Measurements from ENCODE around the gene PRKACG. TPM values are rescaled to one million over a fixed set of nuclear protein-coding genes. Genes with fewer than 3 reads are reported as not detected.

PRKACG gene
- polyA plus RNA-seq, 1 donor (not counting 4 experiments of a cell fraction or from before 2014, with no cell fraction given) = not detected

GRCh38 chr9:69023650-69024049, 9.7 kb upstream of the PRKACG start:
- no peaks in the 10 kb centered on the region for H3K9me1 ChIP-seq (ENCODE audit: control insufficient read depth, extremely low read depth, insufficient read depth, low read length)
- FAIRE-seq (no peak), DNase-seq (ENCODE audit: low read depth, low spot score) (no peak)
- no peak overlapping the region for H3K9ac ChIP-seq (ENCODE audit: control insufficient read depth, extremely low read depth, insufficient read depth, low read length)
- H3K36me3 ChIP-seq (ENCODE audit: control insufficient read depth in 2 of 2, extremely low read depth in 1 of 2, insufficient read depth in 2 of 2, low read length in 2 of 2) = no peaks in the 10 kb centered on the region
- no peaks in the 10 kb centered on the region for H3K4me1 ChIP-seq (ENCODE audit: control insufficient read depth, extremely low read depth, insufficient read depth, low read length)
- no peak overlapping the region for H3K4me3 ChIP-seq (ENCODE audit: control insufficient read depth in 2 of 3, extremely low read depth in 1 of 3, insufficient read depth in 2 of 3, low read depth in 1 of 3, low read length in 3 of 3)
- H2AFZ ChIP-seq (ENCODE audit: control insufficient read depth, low read length) = no peak overlapping the region
- no peaks in the 10 kb centered on the region for H3K9me3 ChIP-seq (ENCODE audit: control insufficient read depth, low read depth, low read length)
- no peak overlapping the region for H3K4me2 ChIP-seq (ENCODE audit: control insufficient read depth, extremely low read depth, insufficient read depth, low read depth, low read length)
- TF ChIP-seq CTCF (optimal IDR thresholded peaks at IDR 0.05 in 1 of 3, IDR thresholded peaks at IDR 0.05 in 1 of 3, conservative IDR thresholded peaks at IDR 0.05 in 1 of 3; ENCODE audit: extremely low read depth in 1 of 3, insufficient read depth in 2 of 3, low read length in 3 of 3) = no peak
- TF ChIP-seq EZH2 (IDR thresholded peaks at IDR 0.05; ENCODE audit: low read length) = no peak
- no peaks in the 10 kb centered on the region for H3K79me2 ChIP-seq (ENCODE audit: control insufficient read depth, insufficient read depth, low read length)
- no peaks in the 10 kb centered on the region for H3K27me3 ChIP-seq (ENCODE audit: control insufficient read depth, extremely low read depth, insufficient read depth, low read length)
- H3K27ac ChIP-seq (ENCODE audit: control insufficient read depth, insufficient read depth, low read length) = no peak overlapping the region
- H4K20me1 ChIP-seq (ENCODE audit: control insufficient read depth, extremely low read depth, insufficient read depth, low read length) = no peaks in the 10 kb centered on the region
- dilution Hi-C loops (cut with MboI; ENCODE audit: extremely low pct_ligation_motif_present, low sequenced_read_pairs) = no loop called here

GRCh38 chr9:69020301-69021145, 6.6 kb upstream of the PRKACG start:
- no peak overlapping the region for H3K4me3 ChIP-seq (ENCODE audit: control insufficient read depth in 2 of 3, extremely low read depth in 1 of 3, insufficient read depth in 2 of 3, low read depth in 1 of 3, low read length in 3 of 3)
- no peak overlapping the region for H2AFZ ChIP-seq (ENCODE audit: control insufficient read depth, low read length)
- H3K9ac ChIP-seq (ENCODE audit: control insufficient read depth, extremely low read depth, insufficient read depth, low read length) = no peak overlapping the region
- no peaks in the 10 kb centered on the region for H3K79me2 ChIP-seq (ENCODE audit: control insufficient read depth, insufficient read depth, low read length)
- H3K27me3 ChIP-seq (ENCODE audit: control insufficient read depth, extremely low read depth, insufficient read depth, low read length) = no peaks in the 10 kb centered on the region
- H3K4me2 ChIP-seq (ENCODE audit: control insufficient read depth, extremely low read depth, insufficient read depth, low read depth, low read length) = no peak overlapping the region
- H3K4me1 ChIP-seq (ENCODE audit: control insufficient read depth, extremely low read depth, insufficient read depth, low read length) = no peaks in the 10 kb centered on the region
- DNase-seq (ENCODE audit: low read depth, low spot score) = no peak
- dilution Hi-C loops (cut with MboI; ENCODE audit: extremely low pct_ligation_motif_present, low sequenced_read_pairs) = no loop called here
- H3K9me1 ChIP-seq (ENCODE audit: control insufficient read depth, extremely low read depth, insufficient read depth, low read length) = no peaks in the 10 kb centered on the region
- no peak for FAIRE-seq
- no peak overlapping the region for H3K27ac ChIP-seq (ENCODE audit: control insufficient read depth, insufficient read depth, low read length)
- no peaks in the 10 kb centered on the region for H4K20me1 ChIP-seq (ENCODE audit: control insufficient read depth, extremely low read depth, insufficient read depth, low read length)
- no peaks in the 10 kb centered on the region for H3K36me3 ChIP-seq (ENCODE audit: control insufficient read depth in 2 of 2, extremely low read depth in 1 of 2, insufficient read depth in 2 of 2, low read length in 2 of 2)
- TF ChIP-seq CTCF (optimal IDR thresholded peaks at IDR 0.05 in 1 of 3, IDR thresholded peaks at IDR 0.05 in 1 of 3, conservative IDR thresholded peaks at IDR 0.05 in 1 of 3; ENCODE audit: extremely low read depth in 1 of 3, insufficient read depth in 2 of 3, low read length in 3 of 3) = no peak
- TF ChIP-seq EZH2 (IDR thresholded peaks at IDR 0.05; ENCODE audit: low read length) = no peak
- H3K9me3 ChIP-seq (ENCODE audit: control insufficient read depth, low read depth, low read length) = no peaks in the 10 kb centered on the region
